Neural cell (in vitro differentiated cells): Measurements from ENCODE around the gene TMX4. TPM values are rescaled to one million over a fixed set of nuclear protein-coding genes. Genes with fewer than 3 reads are reported as not detected.

ENCODE experiments used
- H2AFZ ChIP-seq: fragments of 200-600, 300-800 bp; sonication (generic), shearing (Covaris generic); 2 replicates; pipeline ENCODE4 v1.6.0; 2014; ENCODE audit warnings: low read depth, mild to moderate bottlenecking, antibody characterized with exemption, low read length, moderate library complexity
- H3F3A ChIP-seq: fragments of 200-600 bp; shearing (Covaris generic); 2 replicates; pipeline ENCODE4 v1.6.1; 2016; ENCODE audit warnings: mild to moderate bottlenecking, moderate library complexity, mixed read lengths, antibody characterized with exemption, low read length; ENCODE audit not compliant: insufficient read depth, poor library complexity, severe bottlenecking
- H3K27ac ChIP-seq: fragments of 200-600, 300-800 bp; sonication (generic), shearing (Covaris generic); 2 replicates; pipeline ENCODE4 v1.5.1; 2014; ENCODE audit warnings: mild to moderate bottlenecking, low read length, moderate library complexity
- H3K27me3 ChIP-seq: fragments of 300-800, 200-600 bp; sonication (generic), shearing (Covaris generic); 2 replicates; pipeline ENCODE4 v1.6.0; 2014; ENCODE audit warnings: mild to moderate bottlenecking, low read depth, low read length, moderate library complexity; ENCODE audit not compliant: insufficient read depth
- H3K36me3 ChIP-seq: fragments of 300-800, 200-600 bp; sonication (generic), shearing (Covaris generic); 2 replicates; pipeline ENCODE4 v1.5.1; 2014; ENCODE audit warnings: mild to moderate bottlenecking, antibody characterized with exemption, low read length, moderate library complexity; ENCODE audit not compliant: insufficient read depth
- H3K4me2 ChIP-seq: fragments of 300-800, 200-600 bp; sonication (generic), shearing (Covaris generic); 2 replicates; pipeline ENCODE4 v1.6.0; 2014; ENCODE audit warnings: mild to moderate bottlenecking, low read length
- H3K4me3 ChIP-seq: fragments of 300-800, 200-600 bp; sonication (generic), shearing (Covaris generic); 2 replicates; pipeline ENCODE4 v1.5.1; 2014; ENCODE audit warnings: mild to moderate bottlenecking, low read length, moderate library complexity
- H3K79me2 ChIP-seq: fragments of 200-600 bp; shearing (Covaris generic); replicated peaks from 2 replicates; pipeline ENCODE4 v1.6.0; 2014; ENCODE audit warnings: mild to moderate bottlenecking, low read length, moderate library complexity; ENCODE audit not compliant: insufficient read depth
- H3K9ac ChIP-seq: fragments of 300-800, 200-600 bp; sonication (generic), shearing (Covaris generic); 2 replicates; pipeline ENCODE4 v1.6.1; 2016; ENCODE audit warnings: mild to moderate bottlenecking, low read length, mixed read lengths
- H3K9me2 ChIP-seq: fragments of 200-600 bp; shearing (Covaris generic); 2 replicates; pipeline ENCODE4 v1.6.1; 2016; ENCODE audit warnings: mild to moderate bottlenecking, low read length, mixed read lengths; ENCODE audit not compliant: insufficient read depth
- H3K9me3 ChIP-seq: fragments of 200-600, 300-800 bp; sonication (generic), shearing (Covaris generic); 2 replicates; pipeline ENCODE4 v1.6.1; 2016; ENCODE audit warnings: mild to moderate bottlenecking, mixed run types, low read length, moderate library complexity, mixed read lengths
- H4K20me1 ChIP-seq: fragments of 200-600 bp; shearing (Covaris generic); 2 replicates; pipeline ENCODE4 v1.6.1; 2016; ENCODE audit warnings: mild to moderate bottlenecking, mixed run types; ENCODE audit not compliant: insufficient read depth
- CTCF ChIP-seq: fragments of 450-650 bp; IDR thresholded peaks from 2 replicates; pipeline ENCODE4 v1.5.1; 2014; ENCODE audit warnings: antibody characterized with exemption, mild to moderate bottlenecking, moderate library complexity; ENCODE audit not compliant: poor library complexity, severe bottlenecking
- EP300 ChIP-seq: fragments of 450-650 bp; conservative IDR thresholded peaks from 2 replicates; pipeline ENCODE4 v1.6.1; 2014; ENCODE audit warnings: antibody characterized with exemption, mild to moderate bottlenecking, moderate library complexity; ENCODE audit not compliant: poor library complexity, severe bottlenecking
- EZH2 ChIP-seq: fragments of 200-600, 300-800 bp; shearing (Covaris generic), sonication (generic); IDR thresholded peaks from 2 replicates; pipeline ENCODE4 v1.6.1; 2014; ENCODE audit warnings: antibody characterized with exemption, low read length, borderline replicate concordance, mild to moderate bottlenecking; ENCODE audit not compliant: insufficient read depth, poor library complexity, severe bottlenecking
- MXI1 ChIP-seq: fragments of 450-650 bp; conservative IDR thresholded peaks from 2 replicates; pipeline ENCODE4 v1.6.1; 2014; ENCODE audit warnings: antibody characterized with exemption, mild to moderate bottlenecking; ENCODE audit not compliant: poor library complexity, severe bottlenecking
- POLR2AphosphoS5 ChIP-seq: IDR thresholded peaks from 2 replicates; pipeline ENCODE4 v1.6.1; 2012
- RAD21 ChIP-seq: fragments of 450-650 bp; conservative IDR thresholded peaks from 2 replicates; pipeline ENCODE4 v1.6.1; 2014; ENCODE audit warnings: antibody characterized with exemption, mild to moderate bottlenecking, moderate library complexity
- REST ChIP-seq: IDR thresholded peaks from 2 replicates; pipeline ENCODE4 v1.6.1; 2012; ENCODE audit warnings: borderline replicate concordance
- SMC3 ChIP-seq: fragments of 450-650 bp; conservative IDR thresholded peaks from 2 replicates; pipeline ENCODE4 v1.6.1; 2014; ENCODE audit warnings: antibody characterized with exemption, mild to moderate bottlenecking, moderate library complexity; ENCODE audit not compliant: poor library complexity
- TAF1 ChIP-seq: IDR thresholded peaks from 2 replicates; pipeline ENCODE4 v1.6.1; 2012; ENCODE audit warnings: low read depth
- polyA plus RNA-seq: library from polyadenylated mRNA; depleted of rRNA; stranded (reverse); fragments of >200 nt; gene quantifications from 2 replicates; pipeline ENCODE4 v1.2.3, GENCODE V29; 2014

Gene TMX4
- polyA plus RNA-seq, 1 donor from 2014 or later, result 41.2 TPM

- no peaks in the 10 kb centered on the region for H3K9me2 ChIP-seq
- H3K4me2 ChIP-seq, result no peak overlapping the region
- H3K79me2 ChIP-seq, result no peaks in the 10 kb centered on the region
- peaks cover 20% of the 10 kb centered on the region for H3K36me3 ChIP-seq
- H2AFZ ChIP-seq, result no peak overlapping the region
- no peak overlapping the region for H3K9ac ChIP-seq
- no peak overlapping the region for H3K27ac ChIP-seq
- H3K27me3 ChIP-seq, result no peaks in the 10 kb centered on the region
- TF ChIP-seq EP300, result no peak
- TF ChIP-seq SMC3, result no peak
- TF ChIP-seq MXI1, result no peak
- TF ChIP-seq REST, result no peak
- TF ChIP-seq POLR2AphosphoS5, result no peak
- no peak for TF ChIP-seq TAF1
- no peak for TF ChIP-seq RAD21
- no peak for TF ChIP-seq EZH2
- TF ChIP-seq CTCF, result no peak
- no peaks in the 10 kb centered on the region for H4K20me1 ChIP-seq
- H3K9me3 ChIP-seq, result no peaks in the 10 kb centered on the region
- no peaks in the 10 kb centered on the region for H3F3A ChIP-seq
- H3K4me3 ChIP-seq, result no peak overlapping the region
These were observed 17.5 kb downstream of the TMX4 start for GRCh38 chr20:8002056-8002455.

GRCh38 chr20:8000796-8001195 lies 18.8 kb downstream of the TMX4 start:
- Histone ChIP-seq H3K4me2 (no peak overlapping the region), H2AFZ (no peak overlapping the region), H3F3A (no peaks in the 10 kb centered on the region), H3K27ac (no peak overlapping the region), H3K79me2 (no peaks in the 10 kb centered on the region), H4K20me1 (no peaks in the 10 kb centered on the region), H3K4me3 (no peak overlapping the region), H3K9me2 (no peaks in the 10 kb centered on the region), H3K9me3 (no peaks in the 10 kb centered on the region), H3K27me3 (no peaks in the 10 kb centered on the region), H3K9ac (no peak overlapping the region), H3K36me3 (peaks cover 20% of the 10 kb centered on the region)
- no peak for TF ChIP-seq CTCF
- no peak for TF ChIP-seq TAF1
- TF ChIP-seq REST, result no peak
- TF ChIP-seq RAD21, result no peak
- TF ChIP-seq EP300, result no peak
- TF ChIP-seq EZH2, result no peak
- TF ChIP-seq SMC3, result no peak
- no peak for TF ChIP-seq MXI1
- no peak for TF ChIP-seq POLR2AphosphoS5
